ELF-1 (cell line): Measurements from ENCODE around the gene ATRN.
"Not testable (repeated sequence)": the region's sequence is repeated elsewhere in the genome, so short reads cannot be mapped to it uniquely, and the experiment has no call there.

Experiments
- DNase-seq: peaks from one replicate; pipeline ENCODE4 v3.0.0-alpha.2; 2016; ENCODE audit warnings: low read depth, low spot score

ATRN gene

GRCh38 chr20:3563548-3564177 lies 92.8 kb downstream of the ATRN start:
- no peak for DNase-seq

GRCh38 chr20:3565851-3566250 lies 95.0 kb downstream of the ATRN start:
- DNase-seq = peak; percentile 15

- no peak for DNase-seq
These were observed 101.3 kb downstream of the ATRN start for GRCh38 chr20:3572151-3572550.

- DNase-seq = no peak
These were observed 105.5 kb downstream of the ATRN start for GRCh38 chr20:3576363-3576762.

GRCh38 chr20:3577366-3577765 lies 106.5 kb downstream of the ATRN start:
- DNase-seq = no peak

- peak; percentile 12 for DNase-seq
These were observed 109.6 kb downstream of the ATRN start for GRCh38 chr20:3580412-3580811.

GRCh38 chr20:3583765-3584164 lies 112.9 kb downstream of the ATRN start:
- no peak for DNase-seq

- DNase-seq = no peak
These were observed 115.3 kb downstream of the ATRN start for GRCh38 chr20:3586093-3586492.

GRCh38 chr20:3590164-3590563 lies 119.3 kb downstream of the ATRN start:
- no peak for DNase-seq

GRCh38 chr20:3592931-3593330 lies 122.1 kb downstream of the ATRN start:
- no peak for DNase-seq

GRCh38 chr20:3595541-3595940 lies 124.7 kb downstream of the ATRN start:
- DNase-seq = no peak

GRCh38 chr20:3603108-3603507 lies 132.3 kb downstream of the ATRN start:
- DNase-seq = no peak

GRCh38 chr20:3605386-3605886 lies 134.6 kb downstream of the ATRN start:
- DNase-seq = not testable (repeated sequence)

- DNase-seq = no peak
These were observed 135.2 kb downstream of the ATRN start for GRCh38 chr20:3606021-3606420.

- DNase-seq = no peak
These were observed 141.1 kb downstream of the ATRN start for GRCh38 chr20:3611901-3612300.

GRCh38 chr20:3612795-3613572 lies 142.2 kb downstream of the ATRN start:
- DNase-seq = no peak

GRCh38 chr20:3613821-3614440 lies 143.1 kb downstream of the ATRN start:
- DNase-seq = no peak

- no peak for DNase-seq
These were observed 143.6 kb downstream of the ATRN start for GRCh38 chr20:3614466-3614865.

- not testable (repeated sequence) for DNase-seq
These were observed 144.5 kb downstream of the ATRN start for GRCh38 chr20:3615171-3615840.

- peak; percentile 44 for DNase-seq
These were observed 145.4 kb downstream of the ATRN start for GRCh38 chr20:3616250-3616649.

GRCh38 chr20:3621111-3621510 lies 150.3 kb downstream of the ATRN start:
- peak; percentile 37 for DNase-seq

- no peak for DNase-seq
These were observed 151.6 kb downstream of the ATRN start for GRCh38 chr20:3622406-3622805.
